Choroid plexus epithelial cell (primary cell): ENCODE measurements around the gene OBSCN.

Experiments
- DNase-seq: peaks from one replicate; pipeline ENCODE4 v3.0.0-alpha.2; 2010; ENCODE audit warnings: low read depth
- H3K4me3 ChIP-seq: 2 replicates; pipeline ENCODE4 v1.5.1; 2011; ENCODE audit warnings: low read depth, mild to moderate bottlenecking, control low read depth, low read length, moderate library complexity
- CTCF ChIP-seq: conservative IDR thresholded peaks from 2 replicates; pipeline ENCODE4 v1.5.1; 2011; ENCODE audit warnings: low read depth, mild to moderate bottlenecking, control low read depth, inconsistent platforms, low read length, moderate library complexity

The OBSCN gene

DNA sequence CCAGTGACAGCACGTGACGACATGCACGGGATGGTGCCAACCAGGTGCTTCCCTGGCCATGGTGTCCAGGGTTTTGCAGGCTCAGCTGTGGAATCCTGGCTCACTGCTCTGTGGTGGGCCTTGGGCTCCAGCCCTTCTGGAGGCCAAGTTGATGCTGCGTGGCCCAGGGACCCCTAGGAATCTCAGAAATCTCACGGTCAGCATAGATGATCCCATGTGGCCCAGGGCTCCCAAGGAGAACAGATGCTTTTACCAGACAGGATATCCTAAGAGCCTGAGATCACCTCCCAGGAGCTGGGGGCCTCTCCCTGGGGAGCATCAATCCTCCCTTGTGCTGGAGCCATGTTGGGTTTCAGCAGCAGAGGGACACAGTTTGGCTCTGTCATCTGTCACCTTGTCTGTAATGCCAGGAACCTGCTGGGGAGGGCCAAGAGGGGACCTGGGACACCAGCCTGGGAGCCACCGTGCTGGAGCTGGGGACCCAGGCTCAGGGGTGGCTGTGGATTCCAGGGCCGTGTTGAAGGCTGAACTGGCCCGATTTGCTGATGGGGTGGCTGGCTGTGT is 134.9 kb downstream of the OBSCN start:
- TF ChIP-seq CTCF, result no peak
- no peak overlapping the region for H3K4me3 ChIP-seq
- no peak for DNase-seq

- no peak for TF ChIP-seq CTCF
- no peak for DNase-seq
- H3K4me3 ChIP-seq, result no peak overlapping the region
These were observed 135.4 kb downstream of the OBSCN start for GRCh38 chr1:228343191-228343661.

GRCh38 chr1:228344631-228345072 is 136.8 kb downstream of the OBSCN start:
- no peak for DNase-seq

DNA sequence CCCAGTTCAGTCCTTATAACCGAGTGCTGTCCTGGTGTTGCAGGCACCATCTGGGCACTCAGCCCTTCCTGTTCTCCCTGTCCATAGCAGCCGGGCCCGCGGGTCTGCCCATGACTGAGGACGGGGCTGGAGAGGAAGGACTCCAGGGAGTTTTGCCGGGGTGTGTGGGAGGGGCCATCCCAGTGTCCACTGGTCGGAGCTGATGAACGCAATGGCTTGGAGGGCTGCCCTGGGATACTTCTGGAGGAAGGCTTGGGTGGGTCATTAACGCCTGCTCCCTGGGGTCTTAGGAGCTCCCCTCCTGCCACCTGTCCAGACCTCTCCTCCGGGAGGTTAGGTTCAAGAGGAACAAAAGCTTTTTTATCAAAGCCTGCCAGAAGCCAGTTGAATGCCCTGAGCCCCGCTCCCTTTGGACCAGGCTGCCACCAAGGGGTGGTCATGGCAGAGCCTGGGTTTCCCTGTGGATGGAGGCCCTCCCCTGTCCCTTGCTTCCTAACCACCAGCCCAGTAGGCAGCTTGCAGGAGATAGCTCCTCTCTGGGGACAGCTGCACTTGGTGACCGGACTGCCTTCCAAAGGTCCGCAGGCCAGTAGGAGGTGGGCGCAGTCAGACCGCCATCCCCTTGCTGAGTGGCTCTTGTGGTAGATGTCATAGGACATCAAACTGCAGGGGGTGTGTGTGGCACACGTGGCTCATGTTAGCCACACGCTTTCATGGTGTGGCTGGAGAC is 137.5 kb downstream of the OBSCN start:
- DNase-seq, result no peak
- no peak overlapping the region for H3K4me3 ChIP-seq
- no peak for TF ChIP-seq CTCF

More at GRCh38 chr1:228344631-228345072, 136.8 kb downstream of the OBSCN start:
- H3K4me3 ChIP-seq, result no peak overlapping the region
- TF ChIP-seq CTCF, result no peak

DNA sequence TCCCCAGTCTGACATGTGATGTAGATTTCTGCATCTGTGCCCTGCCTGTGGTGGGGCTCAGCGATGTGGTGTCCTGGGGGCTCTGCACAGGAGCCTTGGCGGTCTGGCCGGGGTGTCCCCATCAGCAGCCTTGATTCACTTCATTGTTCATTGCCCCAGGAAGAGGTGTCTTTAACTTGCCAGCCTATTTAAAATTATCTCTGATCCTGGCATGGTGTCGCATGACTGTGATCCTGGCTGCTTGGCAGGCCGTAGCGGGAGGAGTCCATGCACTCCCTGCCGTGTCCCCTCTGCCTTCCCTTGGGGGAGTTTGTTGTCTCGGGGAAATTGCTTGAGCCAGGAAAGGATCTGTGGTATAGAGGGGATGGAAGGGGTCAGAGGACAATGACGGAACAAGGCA is 138.9 kb downstream of the OBSCN start:
- DNase-seq, result no peak
- no peak overlapping the region for H3K4me3 ChIP-seq
- TF ChIP-seq CTCF, result no peak

- DNase-seq, result no peak
- TF ChIP-seq CTCF, result no peak
- H3K4me3 ChIP-seq, result no peak overlapping the region
These were observed 139.3 kb downstream of the OBSCN start for GRCh38 chr1:228347181-228347580.
